Gastroesophageal sphincter (tissue), 3 donors: ENCODE results near the gene TFAM.
"Not testable (repeated sequence)": the region's sequence is repeated elsewhere in the genome, so short reads cannot be mapped to it uniquely, and the experiment has no call there.

ENCODE experiments used
- POLR2A ChIP-seq, 2 donors: fragments of 450-650 bp; IDR thresholded peaks; one replicate each; pipeline ENCODE4 v1.6.1; 2017; ENCODE audit warnings: antibody characterized with exemption in 2 of 2, mild to moderate bottlenecking in 2 of 2, moderate library complexity in 1 of 2
- POLR2AphosphoS5 ChIP-seq: sonication (generic); formaldehyde crosslinking; IDR thresholded peaks from one replicate; pipeline ENCODE4 v1.6.1; 2017; ENCODE audit warnings: antibody characterized with exemption
- TF ChIP-seq, protein P1 (sequence below), 4 experiments: fragments of 200-600 bp in 2 of 4; fragments of 450-650 bp in 2 of 4; sonication (generic) in 1 of 4; IDR thresholded peaks; one replicate each; pipeline ENCODE4 v1.5.1; 2017 to 2019; ENCODE audit warnings: antibody characterized with exemption in 4 of 4, mild to moderate bottlenecking in 2 of 4, moderate library complexity in 2 of 4

GRCh38 chr10:58428436-58428835 is 43.2 kb downstream of the TFAM start:
- TF ChIP-seq POLR2AphosphoS5; POLR2A (IDR thresholded peaks at IDR 0.05): not testable (repeated sequence)
- TF ChIP-seq, protein P1, sequence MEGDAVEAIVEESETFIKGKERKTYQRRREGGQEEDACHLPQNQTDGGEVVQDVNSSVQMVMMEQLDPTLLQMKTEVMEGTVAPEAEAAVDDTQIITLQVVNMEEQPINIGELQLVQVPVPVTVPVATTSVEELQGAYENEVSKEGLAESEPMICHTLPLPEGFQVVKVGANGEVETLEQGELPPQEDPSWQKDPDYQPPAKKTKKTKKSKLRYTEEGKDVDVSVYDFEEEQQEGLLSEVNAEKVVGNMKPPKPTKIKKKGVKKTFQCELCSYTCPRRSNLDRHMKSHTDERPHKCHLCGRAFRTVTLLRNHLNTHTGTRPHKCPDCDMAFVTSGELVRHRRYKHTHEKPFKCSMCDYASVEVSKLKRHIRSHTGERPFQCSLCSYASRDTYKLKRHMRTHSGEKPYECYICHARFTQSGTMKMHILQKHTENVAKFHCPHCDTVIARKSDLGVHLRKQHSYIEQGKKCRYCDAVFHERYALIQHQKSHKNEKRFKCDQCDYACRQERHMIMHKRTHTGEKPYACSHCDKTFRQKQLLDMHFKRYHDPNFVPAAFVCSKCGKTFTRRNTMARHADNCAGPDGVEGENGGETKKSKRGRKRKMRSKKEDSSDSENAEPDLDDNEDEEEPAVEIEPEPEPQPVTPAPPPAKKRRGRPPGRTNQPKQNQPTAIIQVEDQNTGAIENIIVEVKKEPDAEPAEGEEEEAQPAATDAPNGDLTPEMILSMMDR (IDR thresholded peaks at IDR 0.05) = not testable (repeated sequence)
